HepG2 (cell line): ENCODE measurements around the gene SDF2. TPM values are rescaled to one million over a fixed set of nuclear protein-coding genes. Genes with fewer than 3 reads are reported as not detected.

Source experiments
- CCAR2 ChIP-seq: fragments of 200-400 bp; formaldehyde crosslinking; optimal IDR thresholded peaks from 2 replicates; pipeline ENCODE3; 2018; ENCODE audit warnings: low read depth, mild to moderate bottlenecking, low read length, moderate library complexity
- EZH2 ChIP-seq: conservative IDR thresholded peaks from 2 replicates; pipeline ENCODE4 v1.6.1; 2012; ENCODE audit warnings: mild to moderate bottlenecking, low read depth, low read length, moderate library complexity
- MYC ChIP-seq: sonication (generic); formaldehyde crosslinking; IDR thresholded peaks from 2 replicates; pipeline ENCODE4 v1.9.0; 2021; ENCODE audit warnings: missing genetic modification reagents, borderline replicate concordance
- NFIB ChIP-seq: sonication (generic); formaldehyde crosslinking; IDR thresholded peaks from 2 replicates; pipeline ENCODE4 v1.9.0; 2021; ENCODE audit warnings: missing genetic modification reagents, mild to moderate bottlenecking, borderline replicate concordance
- POLR2A ChIP-seq, 2 experiments: IDR thresholded peaks; 2 replicates each; pipeline ENCODE4 v1.6.1; 2011; ENCODE audit warnings: low read depth in 2 of 2, low read length in 2 of 2, mild to moderate bottlenecking in 1 of 2, moderate library complexity in 1 of 2; ENCODE audit not compliant: insufficient read depth in 1 of 2
- SATB2 ChIP-seq: sonication (generic); formaldehyde crosslinking; IDR thresholded peaks from 2 replicates; pipeline ENCODE4 v1.5.0; 2020; ENCODE audit warnings: missing genetic modification reagents
- SIX4 ChIP-seq: sonication (generic); formaldehyde crosslinking; IDR thresholded peaks from 2 replicates; pipeline ENCODE4 v1.4.0; 2020; ENCODE audit warnings: missing genetic modification reagents
- TOPORS ChIP-seq: sonication (generic); formaldehyde crosslinking; IDR thresholded peaks from 2 replicates; pipeline ENCODE4 v1.8.0; 2023; ENCODE audit warnings: mild to moderate bottlenecking, missing genetic modification reagents
- YY1 ChIP-seq: IDR thresholded peaks from 2 replicates; pipeline ENCODE4 v1.6.1; 2011; ENCODE audit warnings: low read length, low read depth, moderate library complexity, mild to moderate bottlenecking; ENCODE audit not compliant: insufficient read depth, insufficient replicate concordance
- ZFP37 ChIP-seq: sonication (generic); formaldehyde crosslinking; IDR thresholded peaks from 2 replicates; pipeline ENCODE4 v1.4.0; 2020; ENCODE audit warnings: missing genetic modification reagents, borderline replicate concordance
- ZFYVE20 ChIP-seq: sonication (generic); formaldehyde crosslinking; IDR thresholded peaks from 2 replicates; pipeline ENCODE4 v1.8.0; 2023; ENCODE audit warnings: low read depth, mild to moderate bottlenecking, moderate library complexity, missing genetic modification reagents, borderline replicate concordance
- ZNF101 ChIP-seq: sonication (generic); formaldehyde crosslinking; IDR thresholded peaks from 2 replicates; pipeline ENCODE4 v1.4.0; 2020; ENCODE audit warnings: mild to moderate bottlenecking, low read depth, missing genetic modification reagents, borderline replicate concordance
- ZNF337 ChIP-seq: sonication (generic); formaldehyde crosslinking; IDR thresholded peaks from 2 replicates; pipeline ENCODE4 v1.5.1; 2020; ENCODE audit warnings: missing genetic modification reagents, low read depth, mild to moderate bottlenecking, borderline replicate concordance
- ZNF549 ChIP-seq: sonication (generic); formaldehyde crosslinking; IDR thresholded peaks from 2 replicates; pipeline ENCODE4 v1.5.0; 2020; ENCODE audit warnings: missing genetic modification reagents
- ZNF556 ChIP-seq: sonication (generic); formaldehyde crosslinking; IDR thresholded peaks from 2 replicates; pipeline ENCODE4 v1.4.0; 2020; ENCODE audit warnings: mild to moderate bottlenecking, missing genetic modification reagents, borderline replicate concordance
- ZNF563 ChIP-seq: sonication (generic); formaldehyde crosslinking; IDR thresholded peaks from 2 replicates; pipeline ENCODE4 v1.8.0; 2022; ENCODE audit warnings: mild to moderate bottlenecking, moderate library complexity, missing genetic modification reagents
- ZNF780A ChIP-seq: sonication (generic); formaldehyde crosslinking; IDR thresholded peaks from 2 replicates; pipeline ENCODE4 v1.8.0; 2022; ENCODE audit warnings: mild to moderate bottlenecking, missing genetic modification reagents, moderate library complexity
- polyA plus RNA-seq, 8 experiments: library from polyadenylated mRNA; depleted of rRNA in 3 of 8; stranded (reverse) in 7 of 8; unstranded in 1 of 8; fragments of >200 nt; fragmentation: Illumina TruSeq in 4 of 8; extraction: Trizol in 4 of 8; gene quantifications; 2 replicates each; pipeline versions ENCODE4 v1.2.1 to v1.2.3, GENCODE V29; 2011 to 2016; ENCODE audit warnings: low read depth in 4 of 8, missing spikeins in 1 of 8, mixed read lengths in 1 of 8; ENCODE audit not compliant: insufficient read depth in 1 of 8
- total RNA-seq, 5 experiments: library from RNA; depleted of rRNA; stranded (reverse); fragments of >200 nt; fragmentation: Illumina TruSeq; extraction: Trizol; gene quantifications; 2 replicates each; pipeline ENCODE4 v1.2.3, GENCODE V29; 2016; ENCODE audit warnings: low read depth in 1 of 5
- TF ChIP-seq, protein P1 (sequence below): sonication (generic); formaldehyde crosslinking; IDR thresholded peaks from 2 replicates; pipeline ENCODE4 v1.4.0; 2020; ENCODE audit warnings: mild to moderate bottlenecking, missing genetic modification reagents
- TF ChIP-seq, protein P2 (sequence below): sonication (generic); formaldehyde crosslinking; IDR thresholded peaks from 2 replicates; pipeline ENCODE4 v1.5.0; 2020; ENCODE audit warnings: missing genetic modification reagents
- TF ChIP-seq, protein P3 (sequence below): sonication (generic); formaldehyde crosslinking; IDR thresholded peaks from 2 replicates; pipeline ENCODE4 v1.4.0; 2020; ENCODE audit warnings: missing genetic modification reagents, borderline replicate concordance
- TF ChIP-seq, protein P4 (sequence below): sonication (generic); formaldehyde crosslinking; IDR thresholded peaks from 2 replicates; pipeline ENCODE4 v1.4.0; 2020; ENCODE audit warnings: low read depth, mild to moderate bottlenecking, missing genetic modification reagents
- TF ChIP-seq, protein P5 (sequence below): sonication (generic); formaldehyde crosslinking; IDR thresholded peaks from 2 replicates; pipeline ENCODE4 v1.5.0; 2020; ENCODE audit warnings: missing genetic modification reagents

The SDF2 gene
- total and polyA plus RNA-seq, 2 of the 13 experiments (the other 11 are each of a cell fraction or from before 2014, with no cell fraction given): 58.2 to 58.4 TPM

DNA sequence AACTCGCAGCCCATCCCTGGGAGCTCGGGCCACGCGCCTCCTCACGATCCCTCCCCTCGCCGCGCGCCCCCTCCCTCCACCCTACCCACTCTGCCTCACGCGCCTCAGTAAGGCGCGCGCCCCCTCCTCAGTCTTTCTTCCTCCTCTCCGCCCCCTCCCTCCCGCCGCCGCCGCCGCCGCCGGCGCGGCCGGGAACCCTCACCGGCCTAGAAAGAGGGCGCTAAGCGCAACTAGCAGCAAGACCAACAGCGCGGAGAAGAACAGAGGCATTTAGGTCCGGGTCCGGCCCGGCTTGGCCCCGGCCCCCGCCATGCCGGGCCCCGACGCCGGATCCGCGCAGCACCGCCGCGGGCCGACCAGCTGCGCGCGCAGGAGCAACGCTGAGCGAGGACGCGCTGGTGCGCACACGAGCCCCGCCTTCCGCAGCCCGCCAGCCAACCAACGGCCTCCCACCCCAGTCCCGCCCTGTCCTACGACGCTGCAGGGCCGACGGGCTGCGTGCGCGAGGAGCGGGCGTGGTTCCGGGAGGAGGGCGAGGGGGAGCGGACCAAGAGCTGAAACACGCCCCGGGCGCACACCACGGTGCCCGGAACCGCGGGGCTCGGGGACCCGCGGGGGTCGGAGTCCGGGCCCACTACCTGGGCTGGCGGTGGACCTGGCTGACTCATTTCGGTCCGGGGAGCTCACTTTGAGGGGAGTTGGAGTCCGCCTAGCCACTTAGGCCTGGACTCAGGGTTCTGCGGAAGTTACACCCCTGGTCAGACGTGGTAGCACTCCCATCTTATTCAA lies 16.7 kb downstream of the SDF2 start, which contains the start of gene BLTP2 (continued):
- TF ChIP-seq ZNF556 (CRISPR knock-in tag): peak; percentile 77; the same call in 1 of the 2 replicates
- TF ChIP-seq ZNF780A (CRISPR knock-in tag): no peak
- TF ChIP-seq, protein P1, sequence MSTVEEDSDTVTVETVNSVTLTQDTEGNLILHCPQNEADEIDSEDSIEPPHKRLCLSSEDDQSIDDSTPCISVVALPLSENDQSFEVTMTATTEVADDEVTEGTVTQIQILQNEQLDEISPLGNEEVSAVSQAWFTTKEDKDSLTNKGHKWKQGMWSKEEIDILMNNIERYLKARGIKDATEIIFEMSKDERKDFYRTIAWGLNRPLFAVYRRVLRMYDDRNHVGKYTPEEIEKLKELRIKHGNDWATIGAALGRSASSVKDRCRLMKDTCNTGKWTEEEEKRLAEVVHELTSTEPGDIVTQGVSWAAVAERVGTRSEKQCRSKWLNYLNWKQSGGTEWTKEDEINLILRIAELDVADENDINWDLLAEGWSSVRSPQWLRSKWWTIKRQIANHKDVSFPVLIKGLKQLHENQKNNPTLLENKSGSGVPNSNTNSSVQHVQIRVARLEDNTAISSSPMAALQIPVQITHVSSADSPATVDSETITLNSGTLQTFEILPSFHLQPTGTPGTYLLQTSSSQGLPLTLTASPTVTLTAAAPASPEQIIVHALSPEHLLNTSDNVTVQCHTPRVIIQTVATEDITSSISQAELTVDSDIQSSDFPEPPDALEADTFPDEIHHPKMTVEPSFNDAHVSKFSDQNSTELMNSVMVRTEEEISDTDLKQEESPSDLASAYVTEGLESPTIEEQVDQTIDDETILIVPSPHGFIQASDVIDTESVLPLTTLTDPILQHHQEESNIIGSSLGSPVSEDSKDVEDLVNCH (CRISPR knock-in tag): no peak
- TF ChIP-seq, protein P2, sequence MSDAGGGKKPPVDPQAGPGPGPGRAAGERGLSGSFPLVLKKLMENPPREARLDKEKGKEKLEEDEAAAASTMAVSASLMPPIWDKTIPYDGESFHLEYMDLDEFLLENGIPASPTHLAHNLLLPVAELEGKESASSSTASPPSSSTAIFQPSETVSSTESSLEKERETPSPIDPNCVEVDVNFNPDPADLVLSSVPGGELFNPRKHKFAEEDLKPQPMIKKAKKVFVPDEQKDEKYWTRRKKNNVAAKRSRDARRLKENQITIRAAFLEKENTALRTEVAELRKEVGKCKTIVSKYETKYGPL (CRISPR knock-in tag): no peak
- no peak for TF ChIP-seq SATB2 (CRISPR knock-in tag)
- no peak for TF ChIP-seq NFIB
- peak; percentile 91; the same call in 1 of the 2 replicates for TF ChIP-seq TOPORS (CRISPR knock-in tag)
- peak; percentile 90 for TF ChIP-seq MYC
- TF ChIP-seq, protein P3, sequence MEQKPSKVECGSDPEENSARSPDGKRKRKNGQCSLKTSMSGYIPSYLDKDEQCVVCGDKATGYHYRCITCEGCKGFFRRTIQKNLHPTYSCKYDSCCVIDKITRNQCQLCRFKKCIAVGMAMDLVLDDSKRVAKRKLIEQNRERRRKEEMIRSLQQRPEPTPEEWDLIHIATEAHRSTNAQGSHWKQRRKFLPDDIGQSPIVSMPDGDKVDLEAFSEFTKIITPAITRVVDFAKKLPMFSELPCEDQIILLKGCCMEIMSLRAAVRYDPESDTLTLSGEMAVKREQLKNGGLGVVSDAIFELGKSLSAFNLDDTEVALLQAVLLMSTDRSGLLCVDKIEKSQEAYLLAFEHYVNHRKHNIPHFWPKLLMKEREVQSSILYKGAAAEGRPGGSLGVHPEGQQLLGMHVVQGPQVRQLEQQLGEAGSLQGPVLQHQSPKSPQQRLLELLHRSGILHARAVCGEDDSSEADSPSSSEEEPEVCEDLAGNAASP (CRISPR knock-in tag): peak; percentile 48; the same call in 1 of the 2 replicates
- TF ChIP-seq POLR2A (IDR thresholded peaks at IDR 0.05; ENCODE audit: insufficient read depth in 1 of 2, low read depth in 2 of 2, low read length in 2 of 2): peak; percentile 61 to 87
- no peak for TF ChIP-seq ZFP37 (CRISPR knock-in tag)
- no peak for TF ChIP-seq ZFYVE20 (CRISPR knock-in tag)
- no peak for TF ChIP-seq SIX4 (CRISPR knock-in tag)
- TF ChIP-seq ZNF563: peak; percentile 77
- no peak for TF ChIP-seq ZNF101
- no peak for TF ChIP-seq ZNF337
- peak; percentile 84 for TF ChIP-seq YY1
- TF ChIP-seq, protein P4, sequence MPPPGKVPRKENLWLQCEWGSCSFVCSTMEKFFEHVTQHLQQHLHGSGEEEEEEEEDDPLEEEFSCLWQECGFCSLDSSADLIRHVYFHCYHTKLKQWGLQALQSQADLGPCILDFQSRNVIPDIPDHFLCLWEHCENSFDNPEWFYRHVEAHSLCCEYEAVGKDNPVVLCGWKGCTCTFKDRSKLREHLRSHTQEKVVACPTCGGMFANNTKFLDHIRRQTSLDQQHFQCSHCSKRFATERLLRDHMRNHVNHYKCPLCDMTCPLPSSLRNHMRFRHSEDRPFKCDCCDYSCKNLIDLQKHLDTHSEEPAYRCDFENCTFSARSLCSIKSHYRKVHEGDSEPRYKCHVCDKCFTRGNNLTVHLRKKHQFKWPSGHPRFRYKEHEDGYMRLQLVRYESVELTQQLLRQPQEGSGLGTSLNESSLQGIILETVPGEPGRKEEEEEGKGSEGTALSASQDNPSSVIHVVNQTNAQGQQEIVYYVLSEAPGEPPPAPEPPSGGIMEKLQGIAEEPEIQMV: peak; percentile 94
- no peak for TF ChIP-seq EZH2
- TF ChIP-seq, protein P5, sequence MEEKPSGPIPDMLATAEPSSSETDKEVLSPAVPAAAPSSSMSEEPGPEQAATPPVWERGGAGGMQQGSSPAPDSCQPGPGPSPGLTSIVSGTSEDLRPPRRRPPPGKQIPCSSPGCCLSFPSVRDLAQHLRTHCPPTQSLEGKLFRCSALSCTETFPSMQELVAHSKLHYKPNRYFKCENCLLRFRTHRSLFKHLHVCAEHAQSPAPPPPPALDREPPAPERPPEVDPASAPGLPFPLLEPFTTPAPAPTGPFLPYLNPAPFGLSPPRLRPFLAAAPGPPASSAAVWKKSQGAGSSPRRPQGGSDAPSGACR: no peak
- no peak for TF ChIP-seq ZNF549
- TF ChIP-seq CCAR2: no peak
